ENCODE data around the gene GRID1. TPM values are rescaled to one million over a fixed set of nuclear protein-coding genes. Genes with fewer than 3 reads are reported as not detected.

Gene GRID1
- total and polyA plus RNA-seq, 10 of the 15 experiments (the other 5 are each of a cell fraction or from before 2014, with no cell fraction given): 0.04 to 0.62 (median 0.08) TPM; not detected in 5

DNA sequence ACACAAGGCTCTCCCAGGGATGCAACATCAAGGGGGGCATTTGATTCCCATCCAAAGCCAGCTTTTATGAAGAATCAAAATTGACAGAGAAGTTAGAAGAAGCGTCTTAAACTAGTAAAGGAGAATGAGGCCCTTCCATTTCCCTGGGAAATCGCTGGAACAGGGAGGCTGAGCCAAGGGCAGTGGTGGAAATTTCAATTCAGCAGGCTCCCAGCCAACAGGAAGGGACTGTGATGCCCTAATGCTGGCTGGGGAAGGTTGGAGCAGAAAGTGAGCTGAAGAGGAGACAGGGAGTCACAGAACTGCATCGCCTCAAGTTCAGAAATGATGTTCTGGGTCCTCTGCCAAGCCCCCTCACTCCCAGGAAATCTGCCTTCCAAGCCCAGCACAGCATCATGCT lies 517.3 kb downstream of the GRID1 start (continued):
- no peak for TF ChIP-seq KDM1A (IDR thresholded peaks at IDR 0.05; ENCODE audit: borderline replicate concordance)
- TF ChIP-seq BHLHE40 (IDR thresholded peaks at IDR 0.05; ENCODE audit: borderline replicate concordance in 1 of 2, low read depth in 2 of 2, low read length in 1 of 2): no peak
- no peak for TF ChIP-seq STAT3 (IDR thresholded peaks at IDR 0.05; ENCODE audit: low read depth, low read length)
- TF ChIP-seq NR2C2 (IDR thresholded peaks at IDR 0.05; ENCODE audit: borderline replicate concordance, control insufficient read depth, insufficient read length, low read depth): no peak
- no peak for TF ChIP-seq YY1 (IDR thresholded peaks at IDR 0.05; ENCODE audit: low read depth, low read length)
- TF ChIP-seq RFX5 (IDR thresholded peaks at IDR 0.05; ENCODE audit: low read depth, low read length): no peak
- no peak for TF ChIP-seq ZBED1 (IDR thresholded peaks at IDR 0.05; ENCODE audit: borderline replicate concordance)

DNA sequence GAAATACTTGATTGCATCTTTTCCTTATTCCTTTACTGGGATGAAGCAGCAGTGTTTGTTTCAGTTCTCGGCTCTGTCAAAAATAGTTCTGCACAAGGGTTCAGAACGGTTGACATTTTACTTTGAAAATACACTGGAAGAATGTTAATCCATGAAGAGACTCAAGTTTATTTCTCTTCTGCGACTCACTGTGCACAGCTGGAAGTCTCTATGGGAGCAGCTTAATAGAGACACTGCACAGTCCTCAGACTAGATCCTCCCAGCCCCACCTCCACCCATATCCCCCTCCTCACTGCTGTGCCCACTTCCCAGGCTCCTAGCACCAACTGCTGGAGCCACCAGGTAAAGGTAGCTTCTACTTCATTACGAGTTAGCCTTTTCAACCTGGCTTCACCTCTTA lies 517.8 kb downstream of the GRID1 start:
- in situ Hi-C loops (cut with MboI): no loop called here

More for the DNA sequence above, 517.8 kb downstream of the GRID1 start:
- TF ChIP-seq RB1 (IDR thresholded peaks at IDR 0.05; ENCODE audit: borderline replicate concordance) (no peak), TCF3 (IDR thresholded peaks at IDR 0.05; ENCODE audit: borderline replicate concordance, insufficient read depth, low read depth, low read length) (no peak), PAX8 (IDR thresholded peaks at IDR 0.05) (no peak)
- Histone ChIP-seq H2AFZ (ENCODE audit: control insufficient read depth, low read depth, low read length) (no peak overlapping the region), H3K36me3 (ENCODE audit: control insufficient read depth in 2 of 2, insufficient read depth in 2 of 2, low read length in 1 of 2) (no peaks in the 10 kb centered on the region), H3K4me3 (no peak overlapping the region), H3K9ac (ENCODE audit: control insufficient read depth, insufficient read depth, low read length) (no peak overlapping the region), H4K20me1 (ENCODE audit: control insufficient read depth, insufficient read depth) (no peaks in the 10 kb centered on the region), H3K4me2 (ENCODE audit: control insufficient read depth, insufficient read depth) (no peak overlapping the region), H3K27ac (ENCODE audit: control insufficient read depth, insufficient read depth) (no peak overlapping the region), H3K79me2 (ENCODE audit: control insufficient read depth, insufficient read depth, low read length) (no peaks in the 10 kb centered on the region), H3K4me1 (ENCODE audit: control insufficient read depth, insufficient read depth, low read length) (no peaks in the 10 kb centered on the region), H3K9me3 (replicated peaks; ENCODE audit: control insufficient read depth, insufficient read depth, low read length) (no peaks in the 10 kb centered on the region), H3K27me3 (replicated peaks in 1 of 2; ENCODE audit: control insufficient read depth in 2 of 2, insufficient read depth in 2 of 2, low read length in 1 of 2) (peaks cover 0 to 3% of the 10 kb centered on the region in 2 experiments; a peak in 2 of 4 replicates)
- BruUV-seq (replicated peaks): no TSS peak
- ChIA-PET RAD21 (ENCODE audit: unreplicated experiment) (no interaction called here), SMC1A (ENCODE audit: uncharacterized antibody, unreplicated experiment) (interaction anchor here (0.6 kb wide), 1 partner anchor 202 kb away, joined by 3 read pairs; no protein-coding TSS in a partner anchor), POLR2A (no interaction called here), CTCF (no interaction called here)
- no peak for FAIRE-seq
- 34% methylated on average over 4 of the region's 4 CpGs for WGBS (ENCODE audit: insufficient coverage, insufficient replicate concordance, low lambda C conversion rate, missing lambda C conversion rate)
- no peak for ATAC-seq
- no peak for DNase-seq (ENCODE audit: low read depth, low spot score)
- intact Hi-C loops (cut with micrococcal nuclease; ENCODE audit: unreplicated experiment): no loop called here
